WTC11 (cell line): ENCODE results near the gene AP1G2. TPM values are rescaled to one million over a fixed set of nuclear protein-coding genes. Genes with fewer than 3 reads are reported as not detected.

Experiments used
- ATAC-seq: fragments of 200-7000 bp; cut with Tn5 transposase; 2 replicates; pipeline ENCODE4 v1.10.0; 2021; ENCODE audit warnings: mild to moderate bottlenecking, moderate library complexity
- CTCF ChIA-PET: fragments of 300-600 bp; sonication (Branson Sonifier 250); formaldehyde crosslinking; loops from one replicate; lab custom pipeline; 2021; ENCODE audit warnings: antibody characterized with exemption; lab: Charles Lee
- POLR2A ChIA-PET: fragments of 350-600 bp; sonication (Branson Sonifier 250); formaldehyde crosslinking; loops from one replicate; lab custom pipeline; 2021; ENCODE audit warnings: antibody characterized with exemption; lab: Charles Lee
- DNase-seq: peaks from one replicate; pipeline ENCODE4 v3.0.0; 2021; ENCODE audit warnings: low spot score
- H3K27ac Mint-ChIP-seq: 2 replicates; pipeline ENCODE4 v1.8.0; 2021; ENCODE audit warnings: mixed read lengths
- H3K27me3 Mint-ChIP-seq: 2 replicates; pipeline ENCODE4 v1.8.0; 2021; ENCODE audit warnings: low read depth, mild to moderate bottlenecking, moderate library complexity, mixed read lengths
- H3K36me3 Mint-ChIP-seq: 2 replicates; pipeline ENCODE4 v1.8.0; 2021; ENCODE audit warnings: mixed read lengths
- H3K4me1 Mint-ChIP-seq: 2 replicates; pipeline ENCODE4 v1.8.0; 2022; ENCODE audit warnings: mixed read lengths
- H3K4me3 Mint-ChIP-seq: 2 replicates; pipeline ENCODE4 v1.8.0; 2021; ENCODE audit warnings: mild to moderate bottlenecking, moderate library complexity, mixed read lengths
- H3K9me3 Mint-ChIP-seq: 2 replicates; pipeline ENCODE4 v1.8.0; 2021; ENCODE audit warnings: mixed read lengths
- CREB1 ChIP-seq: sonication (generic); formaldehyde crosslinking; IDR thresholded peaks from 2 replicates; pipeline ENCODE4 v1.8.0; 2023; ENCODE audit warnings: mild to moderate bottlenecking, missing genetic modification reagents
- ELF4 ChIP-seq: sonication (generic); formaldehyde crosslinking; IDR thresholded peaks from 2 replicates; pipeline ENCODE4 v1.8.1; 2022; ENCODE audit warnings: low read depth, mild to moderate bottlenecking, moderate library complexity, missing genetic modification reagents
- ESRRA ChIP-seq: sonication (generic); formaldehyde crosslinking; IDR thresholded peaks from 2 replicates; pipeline ENCODE4 v1.8.1; 2022; ENCODE audit warnings: mild to moderate bottlenecking, missing genetic modification reagents, borderline replicate concordance
- FOXJ3 ChIP-seq: sonication (generic); formaldehyde crosslinking; IDR thresholded peaks from 2 replicates; pipeline ENCODE4 v1.9.0; 2021; ENCODE audit warnings: missing genetic modification reagents, mild to moderate bottlenecking, borderline replicate concordance
- GRHL2 ChIP-seq: fragments of 250-450 bp; sonication (Bioruptor Pico); IDR thresholded peaks from 2 replicates; pipeline ENCODE4 v1.8.0; 2022; ENCODE audit warnings: mild to moderate bottlenecking, moderate library complexity; ENCODE audit not compliant: insufficient replicate concordance, severe bottlenecking
- JUN ChIP-seq: sonication (generic); formaldehyde crosslinking; IDR thresholded peaks from 2 replicates; pipeline ENCODE4 v1.8.0; 2023; ENCODE audit warnings: mild to moderate bottlenecking, missing genetic modification reagents
- MXD4 ChIP-seq: fragments of 250-450 bp; sonication (Bioruptor Pico); IDR thresholded peaks from 2 replicates; pipeline ENCODE4 v1.8.0; 2021; ENCODE audit warnings: mild to moderate bottlenecking, moderate library complexity, borderline replicate concordance
- NFATC4 ChIP-seq: fragments of 250-450 bp; sonication (Bioruptor Pico); IDR thresholded peaks from 2 replicates; pipeline ENCODE4 v1.9.0; 2021; ENCODE audit warnings: mild to moderate bottlenecking
- PRRX2 ChIP-seq: fragments of 250-450 bp; sonication (Bioruptor Pico); IDR thresholded peaks from 2 replicates; pipeline ENCODE4 v1.8.0; 2021; ENCODE audit warnings: mild to moderate bottlenecking
- RORB ChIP-seq: fragments of 250-450 bp; sonication (Bioruptor Pico); IDR thresholded peaks from 2 replicates; pipeline ENCODE4 v1.9.0; 2021; ENCODE audit warnings: mild to moderate bottlenecking
- SMAD3 ChIP-seq: sonication (generic); formaldehyde crosslinking; IDR thresholded peaks from 2 replicates; pipeline ENCODE4 v1.8.0; 2022; ENCODE audit warnings: missing genetic modification reagents, mild to moderate bottlenecking, borderline replicate concordance
- SMAD4 ChIP-seq: sonication (generic); formaldehyde crosslinking; IDR thresholded peaks from 2 replicates; pipeline ENCODE4 v1.8.0; 2022; ENCODE audit warnings: mild to moderate bottlenecking, missing genetic modification reagents
- TCF7 ChIP-seq: sonication (generic); formaldehyde crosslinking; IDR thresholded peaks from 2 replicates; pipeline ENCODE4 v1.8.0; 2022; ENCODE audit warnings: mild to moderate bottlenecking, low read depth, missing genetic modification reagents, moderate library complexity
- ZNF232 ChIP-seq: sonication (generic); formaldehyde crosslinking; IDR thresholded peaks from 2 replicates; pipeline ENCODE4 v1.8.0; 2022; ENCODE audit warnings: mild to moderate bottlenecking, missing genetic modification reagents
- ZNF263 ChIP-seq: sonication (generic); formaldehyde crosslinking; IDR thresholded peaks from 2 replicates; pipeline ENCODE4 v1.8.1; 2022; ENCODE audit warnings: low read depth, mild to moderate bottlenecking, moderate library complexity, missing genetic modification reagents
- total RNA-seq: library from RNA; stranded (reverse); gene quantifications from 3 replicates; pipeline ENCODE4 v1.2.3, GENCODE V29; 2021
- TF ChIP-seq, protein P1 (sequence below): fragments of 250-450 bp; sonication (Bioruptor Pico); IDR thresholded peaks from 2 replicates; pipeline ENCODE4 v1.9.0; 2021; ENCODE audit warnings: moderate library complexity, mild to moderate bottlenecking, inconsistent platforms, borderline replicate concordance
- TF ChIP-seq, protein P2 (sequence below): sonication (generic); formaldehyde crosslinking; IDR thresholded peaks from 2 replicates; pipeline ENCODE4 v1.8.0; 2022; ENCODE audit warnings: mild to moderate bottlenecking, missing genetic modification reagents
- TF ChIP-seq, protein P3 (sequence below): sonication (generic); formaldehyde crosslinking; IDR thresholded peaks from 2 replicates; pipeline ENCODE4 v1.8.1; 2023; ENCODE audit warnings: mild to moderate bottlenecking, missing genetic modification reagents, moderate library complexity
- TF ChIP-seq, protein P4 (sequence below): sonication (generic); formaldehyde crosslinking; IDR thresholded peaks from 2 replicates; pipeline ENCODE4 v1.8.0; 2023; ENCODE audit warnings: mild to moderate bottlenecking, missing genetic modification reagents
- TF ChIP-seq, protein P5 (sequence below): sonication (generic); formaldehyde crosslinking; IDR thresholded peaks from 2 replicates; pipeline ENCODE4 v1.8.1; 2023; ENCODE audit warnings: mild to moderate bottlenecking, missing genetic modification reagents
- TF ChIP-seq, protein P6 (sequence below): fragments of 250-450 bp; sonication (Bioruptor Pico); IDR thresholded peaks from 2 replicates; pipeline ENCODE4 v1.8.0; 2021; ENCODE audit warnings: mild to moderate bottlenecking
- TF ChIP-seq, protein P7 (sequence below): fragments of 250-450 bp; sonication (Bioruptor Pico); IDR thresholded peaks from 2 replicates; pipeline ENCODE4 v1.9.0; 2021; ENCODE audit warnings: mild to moderate bottlenecking

The AP1G2 gene
- total RNA-seq, 1 experiment from 2014 or later, result 122 TPM

DNA sequence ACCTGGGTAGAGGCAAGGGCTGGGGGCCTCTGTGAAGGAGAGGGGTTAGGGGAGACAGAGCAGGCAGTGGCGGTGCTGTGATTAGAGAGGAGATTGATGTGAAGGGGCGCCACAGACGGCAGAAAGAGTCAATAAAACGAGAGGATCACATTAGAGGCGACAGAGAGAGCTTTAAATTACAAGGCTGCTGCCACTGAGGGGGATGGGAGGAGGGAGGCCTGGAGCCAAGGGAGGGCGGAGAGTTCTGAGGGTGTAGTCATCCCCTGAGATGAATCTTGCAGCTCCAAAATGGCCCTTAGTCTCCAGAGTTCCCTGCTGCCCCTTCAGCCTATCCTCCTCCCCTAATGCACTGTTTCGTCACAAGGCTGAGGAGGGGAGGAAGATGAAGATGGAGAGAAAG, 28.8 kb downstream of the AP1G2 start:
- no peak for TF ChIP-seq ESRRA
- TF ChIP-seq, protein P1, sequence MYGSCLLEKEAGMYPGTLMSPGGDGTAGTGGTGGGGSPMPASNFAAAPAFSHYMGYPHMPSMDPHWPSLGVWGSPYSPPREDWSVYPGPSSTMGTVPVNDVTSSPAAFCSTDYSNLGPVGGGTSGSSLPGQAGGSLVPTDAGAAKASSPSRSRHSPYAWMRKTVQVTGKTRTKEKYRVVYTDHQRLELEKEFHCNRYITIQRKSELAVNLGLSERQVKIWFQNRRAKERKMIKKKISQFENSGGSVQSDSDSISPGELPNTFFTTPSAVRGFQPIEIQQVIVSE (CRISPR knock-in tag), result no peak
- no peak for TF ChIP-seq SMAD4
- no peak for TF ChIP-seq SMAD3
- TF ChIP-seq, protein P2, sequence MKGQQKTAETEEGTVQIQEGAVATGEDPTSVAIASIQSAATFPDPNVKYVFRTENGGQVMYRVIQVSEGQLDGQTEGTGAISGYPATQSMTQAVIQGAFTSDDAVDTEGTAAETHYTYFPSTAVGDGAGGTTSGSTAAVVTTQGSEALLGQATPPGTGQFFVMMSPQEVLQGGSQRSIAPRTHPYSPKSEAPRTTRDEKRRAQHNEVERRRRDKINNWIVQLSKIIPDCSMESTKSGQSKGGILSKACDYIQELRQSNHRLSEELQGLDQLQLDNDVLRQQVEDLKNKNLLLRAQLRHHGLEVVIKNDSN (CRISPR knock-in tag), result no peak
- TF ChIP-seq MXD4 (CRISPR knock-in tag), result no peak
- peak; percentile 94 for TF ChIP-seq ZNF263 (CRISPR knock-in tag)
- TF ChIP-seq, protein P3, sequence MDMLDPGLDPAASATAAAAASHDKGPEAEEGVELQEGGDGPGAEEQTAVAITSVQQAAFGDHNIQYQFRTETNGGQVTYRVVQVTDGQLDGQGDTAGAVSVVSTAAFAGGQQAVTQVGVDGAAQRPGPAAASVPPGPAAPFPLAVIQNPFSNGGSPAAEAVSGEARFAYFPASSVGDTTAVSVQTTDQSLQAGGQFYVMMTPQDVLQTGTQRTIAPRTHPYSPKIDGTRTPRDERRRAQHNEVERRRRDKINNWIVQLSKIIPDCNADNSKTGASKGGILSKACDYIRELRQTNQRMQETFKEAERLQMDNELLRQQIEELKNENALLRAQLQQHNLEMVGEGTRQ (CRISPR knock-in tag), result no peak
- TF ChIP-seq, protein P4, sequence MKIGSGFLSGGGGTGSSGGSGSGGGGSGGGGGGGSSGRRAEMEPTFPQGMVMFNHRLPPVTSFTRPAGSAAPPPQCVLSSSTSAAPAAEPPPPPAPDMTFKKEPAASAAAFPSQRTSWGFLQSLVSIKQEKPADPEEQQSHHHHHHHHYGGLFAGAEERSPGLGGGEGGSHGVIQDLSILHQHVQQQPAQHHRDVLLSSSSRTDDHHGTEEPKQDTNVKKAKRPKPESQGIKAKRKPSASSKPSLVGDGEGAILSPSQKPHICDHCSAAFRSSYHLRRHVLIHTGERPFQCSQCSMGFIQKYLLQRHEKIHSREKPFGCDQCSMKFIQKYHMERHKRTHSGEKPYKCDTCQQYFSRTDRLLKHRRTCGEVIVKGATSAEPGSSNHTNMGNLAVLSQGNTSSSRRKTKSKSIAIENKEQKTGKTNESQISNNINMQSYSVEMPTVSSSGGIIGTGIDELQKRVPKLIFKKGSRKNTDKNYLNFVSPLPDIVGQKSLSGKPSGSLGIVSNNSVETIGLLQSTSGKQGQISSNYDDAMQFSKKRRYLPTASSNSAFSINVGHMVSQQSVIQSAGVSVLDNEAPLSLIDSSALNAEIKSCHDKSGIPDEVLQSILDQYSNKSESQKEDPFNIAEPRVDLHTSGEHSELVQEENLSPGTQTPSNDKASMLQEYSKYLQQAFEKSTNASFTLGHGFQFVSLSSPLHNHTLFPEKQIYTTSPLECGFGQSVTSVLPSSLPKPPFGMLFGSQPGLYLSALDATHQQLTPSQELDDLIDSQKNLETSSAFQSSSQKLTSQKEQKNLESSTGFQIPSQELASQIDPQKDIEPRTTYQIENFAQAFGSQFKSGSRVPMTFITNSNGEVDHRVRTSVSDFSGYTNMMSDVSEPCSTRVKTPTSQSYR (CRISPR knock-in tag), result peak; percentile 44; the same call in 1 of the 2 replicates
- TF ChIP-seq GRHL2 (CRISPR knock-in tag), result no peak
- TF ChIP-seq ZNF232 (CRISPR knock-in tag), result no peak
- TF ChIP-seq, protein P5, sequence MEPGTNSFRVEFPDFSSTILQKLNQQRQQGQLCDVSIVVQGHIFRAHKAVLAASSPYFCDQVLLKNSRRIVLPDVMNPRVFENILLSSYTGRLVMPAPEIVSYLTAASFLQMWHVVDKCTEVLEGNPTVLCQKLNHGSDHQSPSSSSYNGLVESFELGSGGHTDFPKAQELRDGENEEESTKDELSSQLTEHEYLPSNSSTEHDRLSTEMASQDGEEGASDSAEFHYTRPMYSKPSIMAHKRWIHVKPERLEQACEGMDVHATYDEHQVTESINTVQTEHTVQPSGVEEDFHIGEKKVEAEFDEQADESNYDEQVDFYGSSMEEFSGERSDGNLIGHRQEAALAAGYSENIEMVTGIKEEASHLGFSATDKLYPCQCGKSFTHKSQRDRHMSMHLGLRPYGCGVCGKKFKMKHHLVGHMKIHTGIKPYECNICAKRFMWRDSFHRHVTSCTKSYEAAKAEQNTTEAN, result no peak
- no peak for TF ChIP-seq FOXJ3 (CRISPR knock-in tag)
- no peak for TF ChIP-seq NFATC4
- TF ChIP-seq PRRX2 (CRISPR knock-in tag), result no peak
- TF ChIP-seq, protein P6, sequence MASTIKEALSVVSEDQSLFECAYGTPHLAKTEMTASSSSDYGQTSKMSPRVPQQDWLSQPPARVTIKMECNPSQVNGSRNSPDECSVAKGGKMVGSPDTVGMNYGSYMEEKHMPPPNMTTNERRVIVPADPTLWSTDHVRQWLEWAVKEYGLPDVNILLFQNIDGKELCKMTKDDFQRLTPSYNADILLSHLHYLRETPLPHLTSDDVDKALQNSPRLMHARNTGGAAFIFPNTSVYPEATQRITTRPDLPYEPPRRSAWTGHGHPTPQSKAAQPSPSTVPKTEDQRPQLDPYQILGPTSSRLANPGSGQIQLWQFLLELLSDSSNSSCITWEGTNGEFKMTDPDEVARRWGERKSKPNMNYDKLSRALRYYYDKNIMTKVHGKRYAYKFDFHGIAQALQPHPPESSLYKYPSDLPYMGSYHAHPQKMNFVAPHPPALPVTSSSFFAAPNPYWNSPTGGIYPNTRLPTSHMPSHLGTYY (CRISPR knock-in tag), result 0 out of 2 replicates have a peak, but pooled peaks have one; percentile 65
- no peak for TF ChIP-seq ELF4 (CRISPR knock-in tag)
- TF ChIP-seq, protein P7, sequence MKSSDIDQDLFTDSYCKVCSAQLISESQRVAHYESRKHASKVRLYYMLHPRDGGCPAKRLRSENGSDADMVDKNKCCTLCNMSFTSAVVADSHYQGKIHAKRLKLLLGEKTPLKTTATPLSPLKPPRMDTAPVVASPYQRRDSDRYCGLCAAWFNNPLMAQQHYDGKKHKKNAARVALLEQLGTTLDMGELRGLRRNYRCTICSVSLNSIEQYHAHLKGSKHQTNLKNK, result no peak
- no peak for TF ChIP-seq RORB (CRISPR knock-in tag)
- no peak for TF ChIP-seq CREB1 (CRISPR knock-in tag)
- no peak for TF ChIP-seq JUN (CRISPR knock-in tag)
- no peak for TF ChIP-seq TCF7
- TF ChIP-seq, all 79 proteins: peak for 3
- Mint-ChIP-seq H3K27ac (peak overlapping the region; percentile 100), H3K27me3 (no peaks in the 10 kb centered on the region), H3K4me1 (peaks cover 57% of the 10 kb centered on the region), H3K9me3 (no peaks in the 10 kb centered on the region), H3K36me3 (peaks cover 28% of the 10 kb centered on the region), H3K4me3 (peak overlapping the region; percentile 83)
- DNase-seq (peak; percentile 58), ATAC-seq (peak; percentile 6)
- ChIA-PET CTCF (interaction anchor here (0.5 to 7.8 kb wide), 23 partner anchors 8 to 967 kb away, joined by 3 to 181 read pairs (median 6); partner anchors contain the start of genes AP1G2, NGDN and ZFHX2), POLR2A (interaction anchor here (0.6 to 5.5 kb wide), 13 partner anchors 10 to 761 kb away, joined by 3 to 102 read pairs (median 14); partner anchors contain the start of genes DHRS1, JPH4, NOP9 and PABPN1)
